Smooth muscle cell (in vitro differentiated cells): ENCODE data around the gene STRIP1. TPM values are rescaled to one million over a fixed set of nuclear protein-coding genes. Genes with fewer than 3 reads are reported as not detected.

ENCODE experiments used
- DNase-seq: peaks from one replicate; lab custom pipeline; 2025; ENCODE audit not compliant: unreplicated experiment; lab: John Stamatoyannopoulos, UW
- H2AFZ ChIP-seq: fragments of 200-600 bp; sonication (generic); 2 replicates; pipeline ENCODE4 v1.6.0; 2016; ENCODE audit warnings: antibody characterized with exemption, low read depth, mild to moderate bottlenecking
- H3F3A ChIP-seq: fragments of 200-600 bp; sonication (generic); 2 replicates; pipeline ENCODE4 v1.6.0; 2017; ENCODE audit warnings: antibody characterized with exemption, low read depth
- H3K27ac ChIP-seq: fragments of 200-600 bp; sonication (generic); 2 replicates; pipeline ENCODE4 v1.5.1; 2016; ENCODE audit warnings: low read depth, mild to moderate bottlenecking
- H3K27me3 ChIP-seq: fragments of 200-600 bp; sonication (generic); 2 replicates; pipeline ENCODE4 v1.6.1; 2016; ENCODE audit warnings: low read depth, mild to moderate bottlenecking
- H3K36me3 ChIP-seq: fragments of 200-600 bp; sonication (generic); 2 replicates; pipeline ENCODE4 v1.5.1; 2016; ENCODE audit warnings: low read depth
- H3K4me1 ChIP-seq: fragments of 200-600 bp; sonication (generic); 2 replicates; pipeline ENCODE4 v1.5.1; 2016; ENCODE audit warnings: low read depth
- H3K4me2 ChIP-seq: fragments of 200-600 bp; sonication (generic); 2 replicates; pipeline ENCODE4 v1.6.0; 2016; ENCODE audit warnings: mild to moderate bottlenecking
- H3K4me3 ChIP-seq: fragments of 200-600 bp; sonication (generic); 2 replicates; pipeline ENCODE4 v1.5.1; 2016; ENCODE audit warnings: mild to moderate bottlenecking
- H3K79me2 ChIP-seq: fragments of 200-600 bp; sonication (generic); 2 replicates; pipeline ENCODE4 v1.6.0; 2016; ENCODE audit warnings: low read depth, mild to moderate bottlenecking
- H3K9ac ChIP-seq: fragments of 200-600 bp; sonication (generic); 2 replicates; pipeline ENCODE4 v1.6.0; 2016; ENCODE audit warnings: low read depth
- H3K9me3 ChIP-seq: fragments of 200-600 bp; sonication (generic); replicated peaks from 2 replicates; pipeline ENCODE4 v1.5.1; 2016; ENCODE audit warnings: low read depth
- H4K20me1 ChIP-seq: fragments of 200-600 bp; sonication (generic); 2 replicates; pipeline ENCODE4 v1.6.0; 2016; ENCODE audit warnings: low read depth
- CTCF ChIP-seq: fragments of 200-600 bp; sonication (generic); IDR thresholded peaks from 2 replicates; pipeline ENCODE4 v1.5.1; 2017; ENCODE audit warnings: borderline replicate concordance, mild to moderate bottlenecking, antibody characterized with exemption; ENCODE audit not compliant: insufficient read depth, poor library complexity, severe bottlenecking
- WGBS: methylation state at CpG from one replicate; pipeline ENCODE4 v1.1.7; 2016; ENCODE audit warnings: low lambda C conversion rate; 5-methylcytosine and 5-hydroxymethylcytosine counted together
- polyA plus RNA-seq: library from polyadenylated mRNA; unstranded; fragments of >200 nt; fragmentation: Nextera tagmentation; extraction: Ambion mirVana; gene quantifications from 2 replicates; pipeline ENCODE4 v1.2.1, GENCODE V29; 2016
- total RNA-seq: library from RNA; depleted of rRNA; stranded (reverse); fragments of >200 nt; gene quantifications from 2 replicates; pipeline ENCODE4 v1.2.3, GENCODE V29; 2014

STRIP1 gene
- total and polyA plus RNA-seq, 2 experiments from 2014 or later = 22.5 to 31.2 TPM

DNA sequence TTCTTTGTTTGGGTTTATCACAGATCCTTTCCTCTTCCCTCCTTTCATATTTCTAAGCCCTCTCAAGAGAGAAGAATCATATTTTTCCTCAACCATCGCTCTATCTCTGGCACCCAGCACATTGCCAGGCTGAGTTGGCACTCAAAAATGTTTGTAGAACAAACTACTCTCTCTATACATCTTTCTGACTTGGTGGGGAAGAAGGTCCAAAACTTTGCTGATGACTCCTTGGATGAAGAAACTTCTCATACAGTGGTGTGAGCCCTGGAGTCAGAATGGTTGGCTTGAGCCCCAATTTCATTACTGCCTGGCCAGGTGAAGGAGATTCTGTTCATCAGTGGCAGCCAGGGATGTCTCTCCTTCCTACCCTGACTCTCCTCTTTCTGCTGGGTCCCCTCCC lies 24.2 kb downstream of the STRIP1 start:
- Histone ChIP-seq H3K4me3 (no peak overlapping the region), H3K27ac (peak overlapping the region; percentile 16), H3K9ac (no peak overlapping the region), H3K79me2 (no peaks in the 10 kb centered on the region), H3K9me3 (no peaks in the 10 kb centered on the region), H2AFZ (no peak overlapping the region), H3K36me3 (no peaks in the 10 kb centered on the region), H4K20me1 (peaks cover 85% of the 10 kb centered on the region), H3K4me1 (peaks cover 11% of the 10 kb centered on the region), H3F3A (peaks cover 11% of the 10 kb centered on the region), H3K27me3 (no peaks in the 10 kb centered on the region), H3K4me2 (peak overlapping the region; percentile 69)
- 77% methylated on average over 1 of the region's 1 CpG for WGBS
- DNase-seq = no peak
- TF ChIP-seq CTCF = no peak

- H3K4me1 ChIP-seq = peaks cover 11% of the 10 kb centered on the region
- no peaks in the 10 kb centered on the region for H3K36me3 ChIP-seq
- WGBS = 21% methylated on average over 6 of the region's 6 CpGs
- no peak overlapping the region for H3K4me3 ChIP-seq
- peaks cover 11% of the 10 kb centered on the region for H3F3A ChIP-seq
- peaks cover 80% of the 10 kb centered on the region for H4K20me1 ChIP-seq
- no peak overlapping the region for H3K9ac ChIP-seq
- no peak for DNase-seq
- TF ChIP-seq CTCF = no peak
- H3K4me2 ChIP-seq = peak overlapping the region; percentile 69
- H2AFZ ChIP-seq = no peak overlapping the region
- no peaks in the 10 kb centered on the region for H3K27me3 ChIP-seq
- no peaks in the 10 kb centered on the region for H3K79me2 ChIP-seq
- H3K27ac ChIP-seq = peak overlapping the region; percentile 16
- H3K9me3 ChIP-seq = no peaks in the 10 kb centered on the region
Measured at GRCh38 chr1:110059133-110059863, 24.9 kb downstream of the STRIP1 start.

DNA sequence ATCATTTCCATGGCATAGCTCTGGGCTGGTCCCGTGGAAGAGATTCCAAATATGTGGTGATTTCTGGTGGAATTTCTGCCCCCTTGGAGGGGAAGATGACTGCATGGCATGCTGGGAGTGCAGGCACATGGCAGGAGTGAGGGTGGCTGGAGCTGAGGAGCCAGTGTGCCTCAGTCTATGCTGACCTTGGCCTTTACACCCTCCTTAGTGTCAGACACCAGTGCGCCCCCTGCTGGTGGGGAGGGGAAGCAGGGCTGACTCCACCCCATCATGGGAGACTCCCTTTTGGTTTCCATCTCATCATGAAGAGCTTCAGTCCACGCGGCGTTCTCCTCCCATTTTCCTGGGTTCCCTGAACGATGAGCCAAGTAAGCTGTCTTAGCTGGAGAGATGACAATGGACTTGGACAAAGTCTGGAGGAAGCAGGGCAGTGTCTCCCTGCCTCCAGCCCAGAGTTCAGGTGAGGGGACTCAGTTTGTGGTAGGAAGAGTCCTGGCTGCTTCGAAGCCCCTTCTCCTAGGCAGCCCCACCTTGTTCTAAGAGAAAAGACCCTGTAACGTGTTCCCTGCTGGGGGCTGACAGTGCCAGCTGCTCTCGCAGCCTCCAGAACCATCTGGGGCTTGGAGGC lies 25.7 kb downstream of the STRIP1 start:
- 85% methylated on average over 9 of the region's 9 CpGs for WGBS
- DNase-seq = no peak
- H3K9ac ChIP-seq = no peak overlapping the region

More for the DNA sequence above, 25.7 kb downstream of the STRIP1 start:
- Histone ChIP-seq H3F3A (peaks cover 5% of the 10 kb centered on the region), H3K4me1 (peaks cover 11% of the 10 kb centered on the region), H3K79me2 (no peaks in the 10 kb centered on the region), H2AFZ (no peak overlapping the region), H3K36me3 (no peaks in the 10 kb centered on the region), H4K20me1 (peaks cover 72% of the 10 kb centered on the region), H3K9me3 (no peaks in the 10 kb centered on the region), H3K27me3 (peaks cover 4% of the 10 kb centered on the region), H3K4me2 (peak overlapping the region; percentile 59), H3K27ac (no peak overlapping the region), H3K4me3 (no peak overlapping the region)
- TF ChIP-seq CTCF = peak; percentile 92
